Ishikawa (cell line): ENCODE measurements around the gene SLC8A1.

Experiments
- EGR1 ChIP-seq: IDR thresholded peaks from 2 replicates; pipeline ENCODE4 v1.6.1; 2012
- RAD21 ChIP-seq: IDR thresholded peaks from 2 replicates; pipeline ENCODE4 v1.6.1; 2012; ENCODE audit warnings: low read depth
- TAF1 ChIP-seq: IDR thresholded peaks from 2 replicates; pipeline ENCODE4 v1.6.1; 2012; ENCODE audit warnings: low read depth, mild to moderate bottlenecking
- YY1 ChIP-seq: IDR thresholded peaks from 2 replicates; pipeline ENCODE4 v1.6.1; 2012; ENCODE audit warnings: low read depth
- ZBTB7A ChIP-seq: IDR thresholded peaks from 2 replicates; pipeline ENCODE4 v1.6.1; 2012; ENCODE audit warnings: low read depth
- TF ChIP-seq, protein P1 (sequence below): IDR thresholded peaks from 2 replicates; pipeline ENCODE4 v1.6.1; 2012
- TF ChIP-seq, protein P2 (sequence below): IDR thresholded peaks from 2 replicates; pipeline ENCODE4 v1.6.1; 2012
- TF ChIP-seq, protein P3 (sequence below): IDR thresholded peaks from 2 replicates; pipeline ENCODE4 v1.6.1; 2012; ENCODE audit warnings: low read depth, mild to moderate bottlenecking

DNA sequence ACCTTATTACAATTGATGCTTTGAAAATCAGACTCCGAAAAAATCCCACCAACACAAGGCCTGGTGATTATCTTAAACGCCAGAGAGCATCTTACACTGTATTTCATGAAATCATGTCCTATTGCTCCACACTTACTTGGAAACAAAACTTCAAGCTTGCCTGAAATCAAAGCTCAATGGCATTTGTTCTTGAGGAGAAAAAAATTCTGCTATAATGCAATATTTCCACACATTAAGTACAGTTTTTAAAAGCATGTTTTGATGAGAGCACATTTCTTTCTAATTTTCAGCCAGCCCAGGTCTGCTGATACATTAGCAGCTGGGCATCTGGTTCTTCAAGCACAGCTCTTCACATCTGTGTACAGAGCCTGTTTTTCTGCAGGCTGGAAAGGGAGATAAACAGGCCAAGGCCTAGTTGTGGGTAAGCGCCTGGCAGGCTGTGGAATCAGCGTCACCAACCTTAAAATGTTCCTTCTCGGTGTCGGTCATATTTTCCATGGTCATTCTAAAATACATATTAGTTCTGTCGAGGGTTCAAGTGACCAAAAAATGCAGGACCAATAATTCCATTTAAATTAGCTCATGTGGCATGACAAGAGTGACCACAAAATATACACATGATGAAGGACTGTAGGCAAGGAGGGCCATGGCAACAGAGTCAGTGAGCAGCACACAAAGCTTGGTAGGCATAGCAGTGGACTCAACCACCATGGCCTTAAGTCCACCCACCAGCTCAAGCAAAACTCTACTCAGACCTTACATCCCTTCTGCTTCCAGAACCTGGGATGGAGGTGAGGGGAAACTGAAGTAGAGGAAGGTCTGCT, 20.9 kb downstream of the SLC8A1 start:
- TF ChIP-seq, protein P1, sequence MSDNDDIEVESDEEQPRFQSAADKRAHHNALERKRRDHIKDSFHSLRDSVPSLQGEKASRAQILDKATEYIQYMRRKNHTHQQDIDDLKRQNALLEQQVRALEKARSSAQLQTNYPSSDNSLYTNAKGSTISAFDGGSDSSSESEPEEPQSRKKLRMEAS, result no peak
- no peak for TF ChIP-seq TAF1
- TF ChIP-seq, protein P2, sequence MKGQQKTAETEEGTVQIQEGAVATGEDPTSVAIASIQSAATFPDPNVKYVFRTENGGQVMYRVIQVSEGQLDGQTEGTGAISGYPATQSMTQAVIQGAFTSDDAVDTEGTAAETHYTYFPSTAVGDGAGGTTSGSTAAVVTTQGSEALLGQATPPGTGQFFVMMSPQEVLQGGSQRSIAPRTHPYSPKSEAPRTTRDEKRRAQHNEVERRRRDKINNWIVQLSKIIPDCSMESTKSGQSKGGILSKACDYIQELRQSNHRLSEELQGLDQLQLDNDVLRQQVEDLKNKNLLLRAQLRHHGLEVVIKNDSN, result no peak
- no peak for TF ChIP-seq YY1
- no peak for TF ChIP-seq RAD21
- TF ChIP-seq, protein P3, sequence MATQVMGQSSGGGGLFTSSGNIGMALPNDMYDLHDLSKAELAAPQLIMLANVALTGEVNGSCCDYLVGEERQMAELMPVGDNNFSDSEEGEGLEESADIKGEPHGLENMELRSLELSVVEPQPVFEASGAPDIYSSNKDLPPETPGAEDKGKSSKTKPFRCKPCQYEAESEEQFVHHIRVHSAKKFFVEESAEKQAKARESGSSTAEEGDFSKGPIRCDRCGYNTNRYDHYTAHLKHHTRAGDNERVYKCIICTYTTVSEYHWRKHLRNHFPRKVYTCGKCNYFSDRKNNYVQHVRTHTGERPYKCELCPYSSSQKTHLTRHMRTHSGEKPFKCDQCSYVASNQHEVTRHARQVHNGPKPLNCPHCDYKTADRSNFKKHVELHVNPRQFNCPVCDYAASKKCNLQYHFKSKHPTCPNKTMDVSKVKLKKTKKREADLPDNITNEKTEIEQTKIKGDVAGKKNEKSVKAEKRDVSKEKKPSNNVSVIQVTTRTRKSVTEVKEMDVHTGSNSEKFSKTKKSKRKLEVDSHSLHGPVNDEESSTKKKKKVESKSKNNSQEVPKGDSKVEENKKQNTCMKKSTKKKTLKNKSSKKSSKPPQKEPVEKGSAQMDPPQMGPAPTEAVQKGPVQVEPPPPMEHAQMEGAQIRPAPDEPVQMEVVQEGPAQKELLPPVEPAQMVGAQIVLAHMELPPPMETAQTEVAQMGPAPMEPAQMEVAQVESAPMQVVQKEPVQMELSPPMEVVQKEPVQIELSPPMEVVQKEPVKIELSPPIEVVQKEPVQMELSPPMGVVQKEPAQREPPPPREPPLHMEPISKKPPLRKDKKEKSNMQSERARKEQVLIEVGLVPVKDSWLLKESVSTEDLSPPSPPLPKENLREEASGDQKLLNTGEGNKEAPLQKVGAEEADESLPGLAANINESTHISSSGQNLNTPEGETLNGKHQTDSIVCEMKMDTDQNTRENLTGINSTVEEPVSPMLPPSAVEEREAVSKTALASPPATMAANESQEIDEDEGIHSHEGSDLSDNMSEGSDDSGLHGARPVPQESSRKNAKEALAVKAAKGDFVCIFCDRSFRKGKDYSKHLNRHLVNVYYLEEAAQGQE, result no peak
- no peak for TF ChIP-seq EGR1
- no peak for TF ChIP-seq ZBTB7A
